Measurements from ENCODE around the gene ANXA3. TPM values are rescaled to one million over a fixed set of nuclear protein-coding genes. Genes with fewer than 3 reads are reported as not detected.

Gene ANXA3
- total and polyA plus RNA-seq, 12 donors = 0.72 to 14.1 (median 3.8) TPM

DNA sequence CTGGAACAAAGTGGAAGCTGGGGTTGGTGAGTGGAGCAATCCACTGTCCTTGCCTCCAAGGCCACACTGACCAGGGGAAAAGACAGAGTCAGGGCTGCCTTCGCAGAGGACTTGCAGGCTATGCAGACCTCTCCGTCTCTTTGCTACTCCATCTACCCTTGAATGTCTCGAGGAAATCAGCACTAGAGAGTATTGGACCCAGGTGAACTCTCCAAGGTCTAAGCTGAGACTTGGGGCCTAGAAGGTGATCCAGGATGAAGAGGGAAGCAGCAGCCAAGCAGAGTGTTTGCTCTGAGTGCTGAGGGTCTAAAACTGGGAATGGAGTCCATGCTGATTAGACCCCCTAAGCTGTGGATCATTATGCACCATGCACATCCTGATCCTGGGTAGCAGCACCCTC is 54.5 kb downstream of the ANXA3 start:
- H3K4me1 ChIP-seq (replicated peaks in 1 of 2) = peaks cover 0 to 7% of the 10 kb centered on the region in 2 donors
- DNase-seq = no peak
- H3K27me3 ChIP-seq = no peaks in the 10 kb centered on the region
- H3K4me3 ChIP-seq = no peak overlapping the region
- 63 to 97% (median 78%) methylated on average over 3 of the region's 3 CpGs for WGBS, 4 donors
- H3K9me3 ChIP-seq (replicated peaks in 1 of 3) = no peaks in the 10 kb centered on the region
- H3K27ac ChIP-seq = no peak overlapping the region
- TF ChIP-seq, protein P1, sequence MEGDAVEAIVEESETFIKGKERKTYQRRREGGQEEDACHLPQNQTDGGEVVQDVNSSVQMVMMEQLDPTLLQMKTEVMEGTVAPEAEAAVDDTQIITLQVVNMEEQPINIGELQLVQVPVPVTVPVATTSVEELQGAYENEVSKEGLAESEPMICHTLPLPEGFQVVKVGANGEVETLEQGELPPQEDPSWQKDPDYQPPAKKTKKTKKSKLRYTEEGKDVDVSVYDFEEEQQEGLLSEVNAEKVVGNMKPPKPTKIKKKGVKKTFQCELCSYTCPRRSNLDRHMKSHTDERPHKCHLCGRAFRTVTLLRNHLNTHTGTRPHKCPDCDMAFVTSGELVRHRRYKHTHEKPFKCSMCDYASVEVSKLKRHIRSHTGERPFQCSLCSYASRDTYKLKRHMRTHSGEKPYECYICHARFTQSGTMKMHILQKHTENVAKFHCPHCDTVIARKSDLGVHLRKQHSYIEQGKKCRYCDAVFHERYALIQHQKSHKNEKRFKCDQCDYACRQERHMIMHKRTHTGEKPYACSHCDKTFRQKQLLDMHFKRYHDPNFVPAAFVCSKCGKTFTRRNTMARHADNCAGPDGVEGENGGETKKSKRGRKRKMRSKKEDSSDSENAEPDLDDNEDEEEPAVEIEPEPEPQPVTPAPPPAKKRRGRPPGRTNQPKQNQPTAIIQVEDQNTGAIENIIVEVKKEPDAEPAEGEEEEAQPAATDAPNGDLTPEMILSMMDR (IDR thresholded peaks at IDR 0.05) = no peak
- TF ChIP-seq POLR2A (IDR thresholded peaks at IDR 0.05) = no peak
- intact Hi-C loops (cut with DNase I) = no loop called here
- H3K36me3 ChIP-seq (replicated peaks in 1 of 2) = no peaks in the 10 kb centered on the region

DNA sequence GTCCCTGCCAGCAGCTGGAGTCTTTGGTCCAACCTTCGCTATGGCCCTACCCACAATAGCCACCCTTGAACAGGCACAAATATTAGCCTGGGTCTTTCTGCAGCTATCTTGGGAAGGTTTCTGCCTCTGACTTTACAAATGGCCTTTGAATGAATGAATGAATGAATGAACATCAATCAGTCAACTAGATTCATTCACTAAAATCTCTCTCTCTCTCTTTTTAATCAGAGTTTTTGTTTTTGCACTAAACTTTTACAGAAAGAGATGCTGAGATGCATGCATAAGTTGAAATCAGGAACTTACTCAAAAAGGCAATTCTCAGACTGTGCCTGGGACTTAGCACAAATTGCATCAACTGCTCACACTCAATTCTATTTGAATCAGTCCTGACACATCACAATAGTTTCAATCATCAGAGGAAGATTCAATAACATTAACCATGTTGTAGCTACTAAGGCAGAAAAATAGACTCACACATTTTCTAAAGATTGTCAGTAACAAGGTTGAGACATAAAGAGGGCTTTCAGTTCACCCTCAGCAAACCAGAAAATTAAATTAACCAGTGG is 55.0 kb downstream of the ANXA3 start:
- Histone ChIP-seq H3K4me3 (no peak overlapping the region), H3K27me3 (no peaks in the 10 kb centered on the region), H3K4me1 (replicated peaks in 1 of 2) (peaks cover 0 to 7% of the 10 kb centered on the region in 2 donors), H3K27ac (no peak overlapping the region), H3K9me3 (replicated peaks in 1 of 3) (no peaks in the 10 kb centered on the region), H3K36me3 (replicated peaks in 1 of 2) (no peaks in the 10 kb centered on the region)
- DNase-seq = no peak
- no peak for TF ChIP-seq POLR2A (IDR thresholded peaks at IDR 0.05)
- TF ChIP-seq, protein P1 (IDR thresholded peaks at IDR 0.05) = no peak
- intact Hi-C loops (cut with DNase I) = no loop called here
- WGBS, 4 donors = 27 to 100% (median 95%) methylated on average over 1 of the region's 1 CpG

DNA sequence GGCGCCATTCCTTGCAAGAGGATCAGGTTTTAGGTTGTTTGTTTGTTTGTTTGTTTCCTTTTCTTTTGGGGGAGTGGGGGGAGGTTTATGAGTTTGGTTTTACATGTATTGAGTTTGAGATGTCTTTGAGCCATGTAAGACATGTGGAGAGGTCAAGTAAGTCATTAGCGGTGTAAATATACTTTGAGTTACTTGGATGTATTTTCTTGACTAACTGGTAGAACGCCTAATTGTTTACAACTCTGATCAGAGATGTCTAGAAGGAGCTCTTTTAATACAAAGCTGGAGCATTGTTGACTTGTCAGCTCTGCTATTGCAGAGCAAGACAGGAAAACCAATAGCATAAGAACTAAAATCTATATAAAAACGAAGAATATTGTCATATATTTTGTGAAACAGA is 57.1 kb downstream of the ANXA3 start:
- Histone ChIP-seq H3K27me3 (no peaks in the 10 kb centered on the region), H3K4me1 (replicated peaks in 1 of 2) (peaks cover 0 to 7% of the 10 kb centered on the region in 2 donors), H3K36me3 (replicated peaks in 1 of 2) (no peaks in the 10 kb centered on the region), H3K27ac (no peak overlapping the region), H3K4me3 (no peak overlapping the region), H3K9me3 (replicated peaks in 1 of 3) (no peaks in the 10 kb centered on the region)
- 86 to 96% (median 89%) methylated on average over 4 of the region's 4 CpGs for WGBS, 4 donors
- intact Hi-C loops (cut with DNase I) = no loop called here
- TF ChIP-seq POLR2A (IDR thresholded peaks at IDR 0.05) = no peak
- TF ChIP-seq, protein P1 (IDR thresholded peaks at IDR 0.05) = no peak
- no peak for DNase-seq

DNA sequence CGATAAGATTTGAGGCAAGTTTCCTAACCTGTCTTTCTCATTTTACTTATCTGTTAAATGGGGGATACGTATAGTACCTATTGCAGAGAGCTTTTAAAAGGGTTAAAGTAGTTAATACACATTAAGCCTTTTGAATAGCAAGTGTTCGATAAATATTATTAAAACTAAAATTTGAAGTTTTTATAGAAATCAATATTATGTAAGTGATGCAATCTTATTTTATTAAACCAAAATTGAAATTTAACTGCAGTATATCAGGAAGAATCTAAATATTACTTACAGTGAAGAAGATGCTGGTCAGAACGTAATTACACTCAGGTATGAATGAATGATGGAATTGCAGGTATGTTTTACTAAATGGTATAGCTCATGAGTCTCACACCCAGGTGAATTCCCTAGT is 58.0 kb downstream of the ANXA3 start:
- intact Hi-C loops (cut with DNase I) = no loop called here
- TF ChIP-seq, protein P1 (IDR thresholded peaks at IDR 0.05) = no peak
- TF ChIP-seq POLR2A (IDR thresholded peaks at IDR 0.05) = no peak
- Histone ChIP-seq H3K27ac (no peak overlapping the region), H3K9me3 (replicated peaks in 1 of 3) (no peaks in the 10 kb centered on the region), H3K4me3 (no peak overlapping the region), H3K4me1 (replicated peaks in 1 of 2) (peaks cover 0 to 7% of the 10 kb centered on the region in 2 donors), H3K27me3 (no peaks in the 10 kb centered on the region), H3K36me3 (replicated peaks in 1 of 2) (no peaks in the 10 kb centered on the region)
- 60 to 81% (median 69%) methylated on average over 4 of the region's 4 CpGs for WGBS, 4 donors
- DNase-seq = no peak

All from adrenal gland (tissue), 12 donors.